GM23338 (cell line): ENCODE results near the gene RFX2. TPM values are rescaled to one million over a fixed set of nuclear protein-coding genes. Genes with fewer than 3 reads are reported as not detected.
A peak's percentile ranks its signal among the peaks of the same experiment; 100 is the strongest.

Source experiments
- ATAC-seq: fragments of 200-7000 bp; cut with Tn5 transposase; 3 replicates; pipeline ENCODE4 v1.9.1; 2020
- DNase-seq: peaks from one replicate; pipeline ENCODE4 v3.0.0-alpha.2; 2015; ENCODE audit warnings: low spot score
- H2AFZ ChIP-seq: fragments of 200-600 bp; sonication (generic); 2 replicates; pipeline ENCODE4 v1.8.0; 2016; ENCODE audit warnings: antibody characterized with exemption, mild to moderate bottlenecking, moderate library complexity
- H3F3A ChIP-seq: fragments of 200-600 bp; sonication (generic); replicated peaks from 2 replicates; pipeline ENCODE4 v1.8.0; 2017; ENCODE audit warnings: antibody characterized with exemption, mixed run types, low read depth
- H3K27ac ChIP-seq: fragments of 200-600 bp; sonication (generic); 2 replicates; pipeline ENCODE4 v1.6.1; 2016; ENCODE audit warnings: low read depth
- H3K27me3 ChIP-seq: fragments of 200-600 bp; sonication (generic); 2 replicates; pipeline ENCODE4 v1.8.0; 2016; ENCODE audit warnings: mild to moderate bottlenecking, mixed run types, moderate library complexity; ENCODE audit not compliant: insufficient read depth
- H3K36me3 ChIP-seq: fragments of 200-600 bp; sonication (generic); 2 replicates; pipeline ENCODE4 v1.8.0; 2016; ENCODE audit warnings: mild to moderate bottlenecking; ENCODE audit not compliant: insufficient read depth
- H3K4me1 ChIP-seq: fragments of 200-600 bp; sonication (generic); 2 replicates; pipeline ENCODE4 v1.8.0; 2016; ENCODE audit warnings: mild to moderate bottlenecking, moderate library complexity; ENCODE audit not compliant: insufficient read depth
- H3K4me2 ChIP-seq: fragments of 200-600 bp; sonication (generic); 2 replicates; pipeline ENCODE4 v1.7.1; 2017; ENCODE audit warnings: mixed run types
- H3K4me3 ChIP-seq: fragments of 200-600 bp; sonication (generic); 2 replicates; pipeline ENCODE4 v1.6.1; 2016; ENCODE audit warnings: mixed run types
- H3K79me2 ChIP-seq: fragments of 200-600 bp; sonication (generic); replicated peaks from 2 replicates; pipeline ENCODE4 v1.8.0; 2017; ENCODE audit warnings: mild to moderate bottlenecking; ENCODE audit not compliant: insufficient read depth
- H3K9me2 ChIP-seq: fragments of 200-600 bp; sonication (generic); 2 replicates; pipeline ENCODE4 v1.8.0; 2017; ENCODE audit not compliant: insufficient read depth
- H4K20me1 ChIP-seq: fragments of 200-600 bp; sonication (generic); replicated peaks from 2 replicates; pipeline ENCODE4 v1.8.0; 2017; ENCODE audit warnings: mild to moderate bottlenecking; ENCODE audit not compliant: insufficient read depth
- H3K27ac Mint-ChIP-seq: 2 replicates; pipeline ENCODE4 v1.8.0; 2020; ENCODE audit warnings: inconsistent platforms, mild to moderate bottlenecking, moderate library complexity, mixed read lengths
- H3K27me3 Mint-ChIP-seq: 3 replicates; pipeline ENCODE4 v1.8.0; 2022; ENCODE audit warnings: low read depth, mild to moderate bottlenecking, moderate library complexity, mixed read lengths, inconsistent platforms; ENCODE audit not compliant: insufficient read depth, poor library complexity
- H3K36me3 Mint-ChIP-seq: 3 replicates; pipeline ENCODE4 v1.8.0; 2021; ENCODE audit warnings: low read depth, mild to moderate bottlenecking, inconsistent platforms, moderate library complexity, mixed read lengths
- H3K4me1 Mint-ChIP-seq: 3 replicates; pipeline ENCODE4 v1.8.0; 2020; ENCODE audit warnings: mild to moderate bottlenecking, inconsistent platforms, mixed read lengths
- H3K4me3 Mint-ChIP-seq: 3 replicates; pipeline ENCODE4 v1.8.0; 2021; ENCODE audit warnings: moderate library complexity, mild to moderate bottlenecking, inconsistent platforms, mixed read lengths
- H3K9me3 Mint-ChIP-seq: 3 replicates; pipeline ENCODE4 v1.8.0; 2020; ENCODE audit warnings: moderate library complexity, mild to moderate bottlenecking, inconsistent platforms, mixed read lengths
- CREB1 ChIP-seq: fragments of 250-450 bp; sonication (Bioruptor Pico); IDR thresholded peaks from 2 replicates; pipeline ENCODE4 v1.5.0; 2020; ENCODE audit warnings: low read depth, mild to moderate bottlenecking, moderate library complexity
- ETS1 ChIP-seq: IDR thresholded peaks from 2 replicates; pipeline ENCODE4 v1.6.1; 2016; ENCODE audit warnings: antibody characterized with exemption
- EZH2 ChIP-seq: fragments of 200-600 bp; sonication (generic); IDR thresholded peaks from one replicate; pipeline ENCODE4 v1.8.0; 2017; ENCODE audit warnings: antibody characterized with exemption, mild to moderate bottlenecking, low read depth; ENCODE audit not compliant: unreplicated experiment
- EZH2phosphoT487 ChIP-seq: fragments of 200-600 bp; sonication (generic); IDR thresholded peaks from one replicate; pipeline ENCODE4 v1.8.1; 2018; ENCODE audit warnings: antibody characterized with exemption; ENCODE audit not compliant: unreplicated experiment
- JUNB ChIP-seq: IDR thresholded peaks from one replicate; pipeline ENCODE4 v1.6.1; 2016; ENCODE audit warnings: antibody characterized with exemption; ENCODE audit not compliant: unreplicated experiment
- NANOG ChIP-seq: IDR thresholded peaks from 2 replicates; pipeline ENCODE4 v1.6.1; 2016; ENCODE audit warnings: antibody characterized with exemption, borderline replicate concordance
- POLR2AphosphoS5 ChIP-seq: IDR thresholded peaks from 2 replicates; pipeline ENCODE4 v1.6.1; 2016; ENCODE audit warnings: antibody characterized with exemption, low read depth
- STAT1 ChIP-seq: IDR thresholded peaks from one replicate; pipeline ENCODE4 v1.6.1; 2016; ENCODE audit warnings: antibody characterized with exemption; ENCODE audit not compliant: unreplicated experiment
- ZNF114 ChIP-seq: fragments of 250-450 bp; sonication (Bioruptor Pico); IDR thresholded peaks from 2 replicates; pipeline ENCODE4 v1.5.0; 2020; ENCODE audit warnings: mild to moderate bottlenecking, moderate library complexity
- ZNF331 ChIP-seq: fragments of 250-450 bp; sonication (Bioruptor Pico); IDR thresholded peaks from 2 replicates; pipeline ENCODE4 v1.5.0; 2020; ENCODE audit warnings: low read depth, mild to moderate bottlenecking, moderate library complexity
- ZNF462 ChIP-seq: fragments of 250-450 bp; sonication (Bioruptor Pico); IDR thresholded peaks from 2 replicates; pipeline ENCODE4 v1.5.0; 2020; ENCODE audit warnings: mild to moderate bottlenecking, moderate library complexity
- polyA plus RNA-seq: library from polyadenylated mRNA; unstranded; fragments of >200 nt; fragmentation: Nextera tagmentation; extraction: Ambion mirVana; gene quantifications from 2 replicates; pipeline ENCODE4 v1.2.1, GENCODE V29; 2016
- total RNA-seq: library from RNA; depleted of rRNA; stranded (reverse); fragments of >200 nt; shearing (Covaris generic); gene quantifications from 2 replicates; pipeline ENCODE4 v1.2.3, GENCODE V29; 2014
- TF ChIP-seq, protein P1 (sequence below), 2 experiments: fragments of 200-600 bp in 1 of 2; sonication (generic) in 1 of 2; conservative IDR thresholded peaks; 2 replicates each; pipeline versions ENCODE4 v1.5.1 to v1.6.1; 2016 to 2017; ENCODE audit warnings: antibody characterized with exemption in 2 of 2, low read depth in 2 of 2, mild to moderate bottlenecking in 2 of 2, moderate library complexity in 1 of 2
- TF ChIP-seq, protein P2 (sequence below): IDR thresholded peaks from one replicate; pipeline ENCODE4 v1.6.1; 2018; ENCODE audit warnings: antibody characterized with exemption; ENCODE audit not compliant: unreplicated experiment

Gene RFX2
- total and polyA plus RNA-seq, 2 experiments from 2014 or later = 4.6 to 13.0 TPM

DNA sequence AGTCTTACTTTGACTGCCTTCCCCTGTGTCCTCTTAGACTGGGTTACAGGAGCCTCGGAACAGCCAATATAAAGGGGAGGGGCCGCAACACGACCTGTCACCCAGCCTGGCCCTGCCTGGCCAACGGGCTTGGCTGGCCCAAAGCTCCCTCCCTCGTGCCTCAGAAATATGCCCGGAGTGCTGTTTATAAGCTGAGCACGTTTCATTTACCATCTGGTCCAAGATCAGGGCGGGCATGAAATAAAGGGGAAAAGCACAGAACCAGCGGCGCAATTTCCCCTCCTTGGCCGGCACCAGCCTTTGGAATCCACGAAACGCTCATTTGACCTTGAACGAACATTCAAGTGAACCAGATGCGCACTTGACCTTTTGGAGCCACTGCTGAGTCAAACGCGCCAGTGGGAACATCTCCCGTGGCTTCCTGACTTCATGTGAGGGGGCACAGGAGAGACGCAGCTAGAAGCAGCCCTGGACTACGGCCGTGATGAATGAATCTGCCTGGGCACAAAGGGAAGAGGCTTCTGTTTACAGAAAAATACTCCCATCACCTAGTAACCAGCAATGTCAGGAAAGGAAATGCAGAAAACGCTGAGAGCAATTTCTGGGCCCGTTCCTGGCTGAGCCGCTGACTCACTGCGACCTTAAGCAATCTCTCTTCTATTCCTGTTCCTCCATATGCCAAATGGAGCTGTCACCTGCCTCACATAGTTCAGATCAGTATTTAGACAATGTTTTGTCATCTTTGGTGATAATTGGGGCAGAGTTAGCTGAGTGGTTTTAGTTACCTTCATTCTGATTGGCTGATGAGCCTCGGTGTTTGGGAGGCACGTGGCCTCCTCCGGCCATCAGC is 53.3 kb downstream of the RFX2 start:
- Histone ChIP-seq H3F3A (no peaks in the 10 kb centered on the region), H3K4me3 (no peak overlapping the region), H3K79me2 (no peaks in the 10 kb centered on the region), H2AFZ (peak overlapping the region; percentile 52; the same call in 1 of the 2 replicates), H3K27me3 (no peaks in the 10 kb centered on the region), H3K4me1 (no peaks in the 10 kb centered on the region), H4K20me1 (no peaks in the 10 kb centered on the region), H3K27ac (0 out of 2 replicates have a peak overlapping the region, but pooled peaks have one; percentile 56), H3K9me2 (0 out of 2 replicates have a peak, but pooled peaks cover 3% of the 10 kb centered on the region), H3K4me2 (0 out of 2 replicates have a peak overlapping the region, but pooled peaks have one; percentile 44), H3K36me3 (no peaks in the 10 kb centered on the region)
- no peak overlapping the region for H3K4me3 Mint-ChIP-seq
- TF ChIP-seq NANOG = no peak
- no peak for TF ChIP-seq ZNF331
- TF ChIP-seq, protein P1, sequence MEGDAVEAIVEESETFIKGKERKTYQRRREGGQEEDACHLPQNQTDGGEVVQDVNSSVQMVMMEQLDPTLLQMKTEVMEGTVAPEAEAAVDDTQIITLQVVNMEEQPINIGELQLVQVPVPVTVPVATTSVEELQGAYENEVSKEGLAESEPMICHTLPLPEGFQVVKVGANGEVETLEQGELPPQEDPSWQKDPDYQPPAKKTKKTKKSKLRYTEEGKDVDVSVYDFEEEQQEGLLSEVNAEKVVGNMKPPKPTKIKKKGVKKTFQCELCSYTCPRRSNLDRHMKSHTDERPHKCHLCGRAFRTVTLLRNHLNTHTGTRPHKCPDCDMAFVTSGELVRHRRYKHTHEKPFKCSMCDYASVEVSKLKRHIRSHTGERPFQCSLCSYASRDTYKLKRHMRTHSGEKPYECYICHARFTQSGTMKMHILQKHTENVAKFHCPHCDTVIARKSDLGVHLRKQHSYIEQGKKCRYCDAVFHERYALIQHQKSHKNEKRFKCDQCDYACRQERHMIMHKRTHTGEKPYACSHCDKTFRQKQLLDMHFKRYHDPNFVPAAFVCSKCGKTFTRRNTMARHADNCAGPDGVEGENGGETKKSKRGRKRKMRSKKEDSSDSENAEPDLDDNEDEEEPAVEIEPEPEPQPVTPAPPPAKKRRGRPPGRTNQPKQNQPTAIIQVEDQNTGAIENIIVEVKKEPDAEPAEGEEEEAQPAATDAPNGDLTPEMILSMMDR (conservative IDR thresholded peaks at IDR 0.05; ENCODE audit: low read depth in 2 of 2) = no peak
- TF ChIP-seq ZNF114 (CRISPR knock-in tag) = no peak
- TF ChIP-seq CREB1 (CRISPR knock-in tag) = no peak
- TF ChIP-seq STAT1 = no peak
- TF ChIP-seq POLR2AphosphoS5 = no peak
- TF ChIP-seq EZH2phosphoT487 = no peak
- no peak for TF ChIP-seq EZH2
- TF ChIP-seq ZNF462 (CRISPR knock-in tag) = no peak
- no peak for TF ChIP-seq ETS1
- TF ChIP-seq, protein P2, sequence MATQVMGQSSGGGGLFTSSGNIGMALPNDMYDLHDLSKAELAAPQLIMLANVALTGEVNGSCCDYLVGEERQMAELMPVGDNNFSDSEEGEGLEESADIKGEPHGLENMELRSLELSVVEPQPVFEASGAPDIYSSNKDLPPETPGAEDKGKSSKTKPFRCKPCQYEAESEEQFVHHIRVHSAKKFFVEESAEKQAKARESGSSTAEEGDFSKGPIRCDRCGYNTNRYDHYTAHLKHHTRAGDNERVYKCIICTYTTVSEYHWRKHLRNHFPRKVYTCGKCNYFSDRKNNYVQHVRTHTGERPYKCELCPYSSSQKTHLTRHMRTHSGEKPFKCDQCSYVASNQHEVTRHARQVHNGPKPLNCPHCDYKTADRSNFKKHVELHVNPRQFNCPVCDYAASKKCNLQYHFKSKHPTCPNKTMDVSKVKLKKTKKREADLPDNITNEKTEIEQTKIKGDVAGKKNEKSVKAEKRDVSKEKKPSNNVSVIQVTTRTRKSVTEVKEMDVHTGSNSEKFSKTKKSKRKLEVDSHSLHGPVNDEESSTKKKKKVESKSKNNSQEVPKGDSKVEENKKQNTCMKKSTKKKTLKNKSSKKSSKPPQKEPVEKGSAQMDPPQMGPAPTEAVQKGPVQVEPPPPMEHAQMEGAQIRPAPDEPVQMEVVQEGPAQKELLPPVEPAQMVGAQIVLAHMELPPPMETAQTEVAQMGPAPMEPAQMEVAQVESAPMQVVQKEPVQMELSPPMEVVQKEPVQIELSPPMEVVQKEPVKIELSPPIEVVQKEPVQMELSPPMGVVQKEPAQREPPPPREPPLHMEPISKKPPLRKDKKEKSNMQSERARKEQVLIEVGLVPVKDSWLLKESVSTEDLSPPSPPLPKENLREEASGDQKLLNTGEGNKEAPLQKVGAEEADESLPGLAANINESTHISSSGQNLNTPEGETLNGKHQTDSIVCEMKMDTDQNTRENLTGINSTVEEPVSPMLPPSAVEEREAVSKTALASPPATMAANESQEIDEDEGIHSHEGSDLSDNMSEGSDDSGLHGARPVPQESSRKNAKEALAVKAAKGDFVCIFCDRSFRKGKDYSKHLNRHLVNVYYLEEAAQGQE = no peak
- no peak for TF ChIP-seq JUNB
- DNase-seq (peak; percentile 68), ATAC-seq (peak; percentile 59)
- peaks cover 21% of the 10 kb centered on the region for H3K4me1 Mint-ChIP-seq
- peaks cover 21% of the 10 kb centered on the region for H3K27me3 Mint-ChIP-seq
- H3K27ac Mint-ChIP-seq = peak overlapping the region; percentile 67; the same call in 1 of the 2 replicates
- no peaks in the 10 kb centered on the region; the same call in 2 of the 3 replicates for H3K9me3 Mint-ChIP-seq
- no peaks in the 10 kb centered on the region for H3K36me3 Mint-ChIP-seq
